GM12872 (cell line): ENCODE data around the gene CDK18.

Experiments used
- TF ChIP-seq, protein P1 (sequence below): IDR thresholded peaks from 3 replicates; pipeline ENCODE4 v1.5.1; 2011; ENCODE audit warnings: low read depth, mild to moderate bottlenecking, low read length, moderate library complexity; ENCODE audit not compliant: insufficient read depth

Gene CDK18

DNA sequence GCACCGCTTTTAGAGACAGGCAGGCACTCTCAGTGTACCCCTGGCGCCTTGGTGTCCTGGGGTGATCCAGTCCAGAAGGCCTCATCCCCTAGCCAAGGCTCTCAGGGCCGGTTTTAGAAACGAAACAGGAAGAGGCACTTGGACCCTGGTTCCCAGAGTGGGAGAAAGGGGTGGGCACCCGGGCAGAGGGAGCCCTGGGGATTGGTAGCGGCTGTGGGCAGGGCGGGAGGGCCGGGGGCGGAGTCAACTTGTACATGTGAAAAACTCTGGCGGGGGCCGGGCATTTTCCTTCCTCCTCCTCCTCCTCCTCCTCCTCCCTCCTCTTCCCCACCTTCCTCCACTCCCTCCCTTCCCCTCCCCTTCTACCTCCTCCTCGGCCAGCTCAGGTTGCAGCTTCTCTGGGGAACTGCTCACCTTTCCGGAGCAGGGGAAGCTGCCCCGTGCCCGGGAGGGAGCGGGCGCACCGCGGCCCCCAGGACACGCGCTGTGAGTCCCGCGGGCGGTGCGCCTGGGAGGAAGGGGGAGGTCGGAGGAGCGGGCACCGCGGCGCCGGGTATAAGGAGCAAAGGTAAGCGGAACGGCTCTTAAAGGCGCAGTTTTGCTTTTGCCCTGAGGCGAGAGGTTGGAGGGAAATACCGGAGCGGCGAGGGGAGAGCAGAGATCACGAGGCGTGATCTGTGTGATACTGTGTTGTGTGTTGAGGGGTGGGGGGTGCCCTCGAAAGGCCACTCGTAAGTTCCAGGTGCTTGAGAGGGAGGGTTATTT, at the start of gene CDK18:
Gene CDK18, plus strand, starts transcription at position 359 of the 765 bp plus-strand sequence. CDS start 18,499 bp downstream, outside the sequence.
- TF ChIP-seq, protein P1, sequence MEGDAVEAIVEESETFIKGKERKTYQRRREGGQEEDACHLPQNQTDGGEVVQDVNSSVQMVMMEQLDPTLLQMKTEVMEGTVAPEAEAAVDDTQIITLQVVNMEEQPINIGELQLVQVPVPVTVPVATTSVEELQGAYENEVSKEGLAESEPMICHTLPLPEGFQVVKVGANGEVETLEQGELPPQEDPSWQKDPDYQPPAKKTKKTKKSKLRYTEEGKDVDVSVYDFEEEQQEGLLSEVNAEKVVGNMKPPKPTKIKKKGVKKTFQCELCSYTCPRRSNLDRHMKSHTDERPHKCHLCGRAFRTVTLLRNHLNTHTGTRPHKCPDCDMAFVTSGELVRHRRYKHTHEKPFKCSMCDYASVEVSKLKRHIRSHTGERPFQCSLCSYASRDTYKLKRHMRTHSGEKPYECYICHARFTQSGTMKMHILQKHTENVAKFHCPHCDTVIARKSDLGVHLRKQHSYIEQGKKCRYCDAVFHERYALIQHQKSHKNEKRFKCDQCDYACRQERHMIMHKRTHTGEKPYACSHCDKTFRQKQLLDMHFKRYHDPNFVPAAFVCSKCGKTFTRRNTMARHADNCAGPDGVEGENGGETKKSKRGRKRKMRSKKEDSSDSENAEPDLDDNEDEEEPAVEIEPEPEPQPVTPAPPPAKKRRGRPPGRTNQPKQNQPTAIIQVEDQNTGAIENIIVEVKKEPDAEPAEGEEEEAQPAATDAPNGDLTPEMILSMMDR: no peak

DNA sequence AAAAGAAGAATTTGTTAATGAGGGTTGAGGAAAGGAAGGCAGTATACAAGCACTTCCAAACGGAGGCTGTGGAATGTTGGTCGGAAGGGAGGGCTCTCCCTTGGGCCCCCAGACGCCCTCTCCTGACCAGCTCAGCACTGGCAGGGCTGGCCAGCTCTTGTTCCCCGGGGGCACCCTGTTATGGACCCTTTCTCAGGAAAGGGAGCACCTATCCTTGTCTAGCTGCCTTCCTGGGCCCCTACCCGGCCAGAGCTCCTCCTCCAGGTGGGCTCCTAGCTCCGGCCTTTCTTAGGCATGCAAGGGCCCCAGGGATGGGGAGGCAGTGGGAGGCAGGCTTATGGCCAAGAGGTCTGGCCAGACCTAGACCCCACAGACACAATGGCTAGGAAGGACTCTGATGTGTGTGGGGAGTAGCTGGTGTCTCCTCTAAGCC, 49.5 kb upstream of the CDK18 start:
- TF ChIP-seq, protein P1: no peak

GRCh38 chr1:205455581-205456382, 48.7 kb upstream of the CDK18 start, which contains the start of gene BLACAT1:
TSS of gene BLACAT1 (minus strand) at chr1:205456045.
- TF ChIP-seq, protein P1: no peak

DNA sequence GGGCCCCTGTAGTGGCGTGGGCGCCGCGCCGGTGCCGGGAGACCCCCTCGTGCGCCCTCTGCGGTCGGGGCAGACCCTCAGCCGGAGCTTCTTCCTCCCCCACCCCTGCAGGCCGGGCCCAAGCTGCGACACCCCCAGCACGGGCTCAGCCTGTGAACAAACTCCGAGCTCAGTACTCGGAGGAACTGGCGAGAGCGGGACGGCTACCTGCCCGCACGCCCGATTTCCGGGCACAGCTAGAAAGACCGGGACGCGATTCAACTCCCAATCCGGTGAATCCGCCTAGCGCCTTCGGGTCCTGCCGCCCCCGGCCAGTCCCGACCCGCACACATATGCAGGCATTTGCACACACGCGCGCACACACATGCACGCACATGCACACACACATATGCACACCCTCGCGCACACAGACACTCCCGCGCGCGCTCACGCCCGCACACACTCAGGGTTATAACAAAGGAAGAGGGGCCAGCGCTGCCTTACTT, 48.0 kb upstream of the CDK18 start:
- TF ChIP-seq, protein P1: no peak

DNA sequence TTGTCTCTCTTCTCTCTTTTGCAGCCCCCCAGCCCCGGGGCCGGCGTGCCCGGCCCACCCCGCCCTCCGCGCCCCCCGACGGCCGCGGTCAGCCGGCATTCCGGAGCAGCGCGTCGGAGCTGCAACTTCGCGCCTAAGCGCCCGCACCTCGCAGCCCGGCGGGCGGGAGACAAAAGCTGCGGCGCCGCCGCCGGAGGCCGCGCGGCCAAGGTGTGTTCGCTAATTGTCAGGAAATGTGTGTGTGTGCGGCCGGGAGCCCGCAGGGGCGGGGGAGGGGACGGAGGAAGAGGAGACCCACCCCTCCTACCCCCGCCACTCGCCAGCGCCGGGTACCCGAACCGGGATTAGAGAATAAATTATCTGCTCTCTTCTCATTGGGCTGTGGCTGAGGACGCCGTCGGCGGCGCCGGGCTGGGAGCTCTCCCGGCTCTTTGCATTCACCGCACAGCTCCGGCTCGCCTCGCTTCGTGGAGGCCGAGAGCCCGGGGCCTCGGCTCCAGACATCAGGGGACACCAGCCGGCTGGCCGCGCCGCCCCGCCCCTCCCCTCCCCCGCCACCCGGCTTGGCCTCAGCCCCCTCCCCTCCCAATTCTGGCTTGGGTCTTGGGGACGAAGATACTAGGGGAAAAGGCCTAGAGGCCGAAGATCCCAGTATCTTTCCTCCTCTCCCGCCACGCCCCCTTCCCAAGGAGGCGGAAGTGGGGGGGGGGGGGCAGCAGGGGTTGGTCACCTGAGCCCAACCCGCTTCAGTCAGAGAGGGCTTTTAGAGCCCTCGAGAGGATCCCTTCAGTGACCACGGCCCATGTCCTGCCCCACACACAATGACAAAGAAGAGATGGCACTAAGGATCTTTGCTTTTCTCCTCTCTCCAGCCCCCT, 47.4 kb upstream of the CDK18 start:
- TF ChIP-seq, protein P1: no peak

GRCh38 chr1:205458777-205459566, 45.5 kb upstream of the CDK18 start:
- TF ChIP-seq, protein P1: no peak
